Activated CD4-positive, alpha-beta T cell treated with anti-CD3 and anti-CD28 coated beads, Interleukin-2, amount 10 ng/mL, durations not matched to agents 24 days and 14 days (primary cell): ENCODE results near the gene DRICH1. TPM values are rescaled to one million over a fixed set of nuclear protein-coding genes. Genes with fewer than 3 reads are reported as not detected.
"Not testable (repeated sequence)": the region's sequence is repeated elsewhere in the genome, so short reads cannot be mapped to it uniquely, and the experiment has no call there.

Experiments
- DNase-seq: peaks from one replicate; pipeline ENCODE4 v3.0.0; 2022
- H3K27ac Mint-ChIP-seq: one replicate; pipeline ENCODE4 v1.8.0; 2022; ENCODE audit warnings: mild to moderate bottlenecking, mixed read lengths
- H3K27me3 Mint-ChIP-seq: one replicate; pipeline ENCODE4 v1.8.0; 2022; ENCODE audit warnings: mixed read lengths
- H3K36me3 Mint-ChIP-seq: one replicate; pipeline ENCODE4 v1.8.0; 2022; ENCODE audit warnings: low read depth, mild to moderate bottlenecking, mixed read lengths
- H3K4me1 Mint-ChIP-seq: one replicate; pipeline ENCODE4 v1.8.0; 2021; ENCODE audit warnings: mixed read lengths
- H3K4me3 Mint-ChIP-seq: one replicate; pipeline ENCODE4 v1.8.0; 2022; ENCODE audit warnings: mild to moderate bottlenecking, moderate library complexity, mixed read lengths
- H3K9me3 Mint-ChIP-seq: one replicate; pipeline ENCODE4 v1.8.0; 2021; ENCODE audit warnings: mixed read lengths
- intact Hi-C: fragments of 100-400 bp; cut with micrococcal nuclease; formaldehyde crosslinking; loops from one replicate; pipeline ENCODE4 v1.15.1; 2023
- total RNA-seq: library from RNA; stranded (reverse); gene quantifications from 2 replicates; pipeline ENCODE4 v1.2.3, GENCODE V29; 2022

Gene DRICH1
- total RNA-seq, 1 donor from 2014 or later = 0.61 TPM

DNA sequence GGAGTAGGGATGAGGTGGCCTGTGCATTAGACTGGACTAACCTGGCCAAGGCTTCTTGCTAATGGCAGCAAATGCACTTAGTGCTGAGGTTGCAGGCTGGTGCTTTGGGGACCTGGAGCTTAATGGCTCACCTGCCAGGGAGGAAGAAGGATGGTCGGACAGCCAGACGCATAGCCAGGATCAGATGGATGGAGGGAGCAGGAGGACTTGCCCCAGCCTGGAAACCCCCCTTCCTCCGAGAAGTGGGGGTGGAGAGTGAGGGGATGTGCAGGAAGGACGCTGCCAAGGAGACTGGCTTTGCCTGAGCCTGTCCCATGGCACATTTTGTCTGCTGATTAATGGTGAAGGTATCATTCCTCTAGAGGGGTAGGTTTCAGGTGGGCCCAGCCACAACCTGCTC is 69.9 kb downstream of the DRICH1 start:
- Mint-ChIP-seq H3K27ac (no peak overlapping the region), H3K36me3 (no peaks in the 10 kb centered on the region), H3K4me1 (peaks cover 5% of the 10 kb centered on the region), H3K4me3 (no peak overlapping the region), H3K9me3 (no peaks in the 10 kb centered on the region), H3K27me3 (peaks cover 28% of the 10 kb centered on the region)
- no peak for DNase-seq
- intact Hi-C loops = no loop called here

GRCh38 chr22:23561025-23561510 is 71.1 kb downstream of the DRICH1 start:
- intact Hi-C loops, H3K4me1 Mint-ChIP-seq, H3K36me3 Mint-ChIP-seq, H3K27ac Mint-ChIP-seq, H3K9me3 Mint-ChIP-seq, DNase-seq, H3K4me3 Mint-ChIP-seq: not testable (repeated sequence)
- peaks cover 26% of the 10 kb centered on the region for H3K27me3 Mint-ChIP-seq

DNA sequence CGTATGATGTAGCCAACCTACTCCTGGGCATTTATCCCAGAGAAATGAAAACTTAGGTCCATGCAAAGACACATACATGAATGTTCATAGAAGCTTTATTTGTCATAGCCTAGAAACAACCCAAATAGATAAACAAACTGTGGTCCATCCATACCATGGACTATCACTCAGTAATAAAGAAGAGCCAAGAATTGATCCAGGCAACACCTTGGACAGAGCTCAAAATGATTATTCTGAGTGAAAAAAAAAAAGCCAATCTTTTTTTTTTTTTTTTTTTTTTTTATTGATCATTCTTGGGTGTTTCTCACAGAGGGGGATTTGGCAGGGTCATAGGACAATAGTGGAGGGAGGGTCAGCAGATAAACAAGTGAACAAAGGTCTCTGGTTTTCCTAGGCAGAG is 71.9 kb downstream of the DRICH1 start:
- H3K9me3 Mint-ChIP-seq, H3K27ac Mint-ChIP-seq, H3K36me3 Mint-ChIP-seq: not testable (repeated sequence)

More for the DNA sequence above, 71.9 kb downstream of the DRICH1 start:
- H3K4me3 Mint-ChIP-seq, intact Hi-C loops, H3K4me1 Mint-ChIP-seq, DNase-seq: not testable (repeated sequence)
- H3K27me3 Mint-ChIP-seq = peaks cover 19% of the 10 kb centered on the region

Other genes starting within 250 kb of the DRICH1 start
- gene IGLL1, start 52.0 kb downstream of the DRICH1 start, total RNA-seq = not detected in 2 replicates
- 6.9 TPM in 2 replicates for gene RGL4, start 58.7 kb upstream of the DRICH1 start, total RNA-seq
- gene ZNF70, start 118.8 kb upstream of the DRICH1 start, total RNA-seq = 2.5 and 2.6 TPM in 2 replicates
- not detected in 2 replicates for gene VPREB3, start 122.1 kb upstream of the DRICH1 start, total RNA-seq
- 0.16 and 0.19 TPM in 2 replicates for gene C22orf15, start 130.7 kb upstream of the DRICH1 start, total RNA-seq
- 122 and 126 TPM in 2 replicates for gene CHCHD10, start 135.7 kb upstream of the DRICH1 start, total RNA-seq
- 0.50 and 0.70 TPM in 2 replicates for gene MMP11, start 140.5 kb upstream of the DRICH1 start, total RNA-seq
- 89.9 and 92.2 TPM in 2 replicates for gene SMARCB1, start 154.6 kb upstream of the DRICH1 start, total RNA-seq
- gene DERL3, start 206.7 kb upstream of the DRICH1 start, total RNA-seq = 13.4 and 14.8 TPM in 2 replicates
- gene SLC2A11, start 225.6 kb upstream of the DRICH1 start, total RNA-seq = 8.0 and 9.3 TPM in 2 replicates